HEK293 (cell line): ENCODE measurements around the gene LYPD6B.

Experiments
- CTCF ChIA-PET: fragments of 350-600 bp; formaldehyde crosslinking; extraction: SDS; loops from one replicate; lab custom pipeline; 2021; ENCODE audit warnings: antibody characterized with exemption; lab: Yijun Ruan, JAX
- POLR2A ChIA-PET: fragments of 300-600 bp; formaldehyde crosslinking; extraction: SDS; loops from one replicate; lab custom pipeline; 2020; ENCODE audit warnings: antibody characterized with exemption, inconsistent platforms; lab: Yijun Ruan, JAX
- H3K27ac ChIP-seq: fragments of 200-500 bp; sonication (Bioruptor generic); 2 replicates; pipeline ENCODE4 v1.5.1; 2014; ENCODE audit warnings: low read depth, low read length, control low read depth, inconsistent platforms; ENCODE audit errors: extremely low read depth
- H3K36me3 ChIP-seq, 2 experiments: fragments of 200-500 bp in 1 of 2; sonication (Bioruptor generic) in 1 of 2; 1 replicate in 1 of 2; 2 replicates in 1 of 2; pipeline ENCODE4 v1.5.1; 2014 to 2017; ENCODE audit warnings: inconsistent platforms in 2 of 2, low read length in 2 of 2; ENCODE audit not compliant: control insufficient read depth in 2 of 2, insufficient read depth in 1 of 2
- H3K4me1 ChIP-seq: fragments of 200-500 bp; sonication (Bioruptor generic); 2 replicates; pipeline ENCODE4 v1.5.1; 2014; ENCODE audit warnings: mild to moderate bottlenecking, low read length, inconsistent platforms; ENCODE audit not compliant: control insufficient read depth, insufficient read depth
- H3K4me3 ChIP-seq: 2 replicates; pipeline ENCODE4 v1.5.1; 2011; ENCODE audit warnings: low read depth, mild to moderate bottlenecking, control low read depth, low read length, moderate library complexity
- H3K9me3 ChIP-seq: fragments of 200-500 bp; sonication (Bioruptor generic); 2 replicates; pipeline ENCODE4 v1.5.1; 2014; ENCODE audit warnings: low read depth, low read length, inconsistent platforms; ENCODE audit not compliant: control insufficient read depth, insufficient read depth
- KLF10 ChIP-seq: fragments of 450-650 bp; IDR thresholded peaks from 2 replicates; pipeline ENCODE4 v1.5.1; 2018; ENCODE audit warnings: missing biosample characterization, mild to moderate bottlenecking, missing genetic modification characterization
- KLF8 ChIP-seq: fragments of 450-650 bp; formaldehyde crosslinking; IDR thresholded peaks from 2 replicates; pipeline ENCODE4 v1.5.1; 2016; ENCODE audit warnings: missing biosample characterization, missing genetic modification characterization
- PRDM4 ChIP-seq: fragments of 450-650 bp; formaldehyde crosslinking; IDR thresholded peaks from 2 replicates; pipeline ENCODE4 v1.5.1; 2017; ENCODE audit warnings: missing biosample characterization, missing genetic modification characterization
- ZBTB20 ChIP-seq: fragments of 450-650 bp; formaldehyde crosslinking; IDR thresholded peaks from 2 replicates; pipeline ENCODE4 v1.5.1; 2016; ENCODE audit warnings: missing biosample characterization, missing genetic modification characterization
- ZFP37 ChIP-seq: fragments of 450-650 bp; formaldehyde crosslinking; IDR thresholded peaks from 2 replicates; pipeline ENCODE4 v1.5.1; 2016; ENCODE audit warnings: missing biosample characterization, missing genetic modification characterization
- ZNF121 ChIP-seq: fragments of 450-650 bp; formaldehyde crosslinking; IDR thresholded peaks from 2 replicates; pipeline ENCODE4 v1.5.1; 2016; ENCODE audit warnings: missing biosample characterization, missing genetic modification characterization
- ZNF148 ChIP-seq: fragments of 450-650 bp; formaldehyde crosslinking; IDR thresholded peaks from 2 replicates; pipeline ENCODE4 v1.5.0; 2017; ENCODE audit warnings: missing biosample characterization, missing genetic modification characterization, borderline replicate concordance
- ZNF155 ChIP-seq: fragments of 450-650 bp; formaldehyde crosslinking; IDR thresholded peaks from 2 replicates; pipeline ENCODE4 v1.5.1; 2016; ENCODE audit warnings: missing biosample characterization, missing genetic modification characterization
- ZNF16 ChIP-seq: fragments of 450-650 bp; formaldehyde crosslinking; IDR thresholded peaks from 2 replicates; pipeline ENCODE4 v1.5.1; 2016; ENCODE audit warnings: low read depth, missing biosample characterization, missing genetic modification characterization
- ZNF302 ChIP-seq: fragments of 450-650 bp; formaldehyde crosslinking; IDR thresholded peaks from 2 replicates; pipeline ENCODE4 v1.5.1; 2016; ENCODE audit warnings: missing biosample characterization, missing genetic modification characterization, low read depth
- ZNF311 ChIP-seq: fragments of 450-650 bp; formaldehyde crosslinking; IDR thresholded peaks from 2 replicates; pipeline ENCODE4 v1.5.1; 2017; ENCODE audit warnings: missing biosample characterization, missing genetic modification characterization, borderline replicate concordance
- ZNF394 ChIP-seq: fragments of 450-650 bp; formaldehyde crosslinking; IDR thresholded peaks from 2 replicates; pipeline ENCODE4 v1.5.1; 2016; ENCODE audit warnings: missing biosample characterization, missing genetic modification characterization, mild to moderate bottlenecking, moderate library complexity, borderline replicate concordance
- ZNF416 ChIP-seq: fragments of 450-650 bp; formaldehyde crosslinking; IDR thresholded peaks from 2 replicates; pipeline ENCODE4 v1.5.1; 2016; ENCODE audit warnings: missing biosample characterization, missing genetic modification characterization
- ZNF433 ChIP-seq: fragments of 450-650 bp; formaldehyde crosslinking; IDR thresholded peaks from 2 replicates; pipeline ENCODE4 v1.5.1; 2016; ENCODE audit warnings: missing biosample characterization, missing genetic modification characterization, low read depth
- ZNF585B ChIP-seq: fragments of 450-650 bp; formaldehyde crosslinking; IDR thresholded peaks from 2 replicates; pipeline ENCODE4 v1.5.1; 2016; ENCODE audit warnings: missing biosample characterization, missing genetic modification characterization
- ZNF624 ChIP-seq: fragments of 450-650 bp; formaldehyde crosslinking; IDR thresholded peaks from 2 replicates; pipeline ENCODE4 v1.5.1; 2017; ENCODE audit warnings: missing biosample characterization, missing genetic modification characterization
- ZNF626 ChIP-seq: fragments of 450-650 bp; sonication (Bioruptor Pico); formaldehyde crosslinking; IDR thresholded peaks from 2 replicates; pipeline ENCODE4 v1.5.1; 2018; ENCODE audit warnings: missing biosample characterization, missing genetic modification characterization, inconsistent platforms
- ZNF701 ChIP-seq: fragments of 450-650 bp; formaldehyde crosslinking; IDR thresholded peaks from 2 replicates; pipeline ENCODE4 v1.5.1; 2016; ENCODE audit warnings: missing biosample characterization, missing genetic modification characterization
- TF ChIP-seq, protein P1 (sequence below): fragments of 450-650 bp; formaldehyde crosslinking; IDR thresholded peaks from 2 replicates; pipeline ENCODE4; 2016; ENCODE audit warnings: missing biosample characterization, missing genetic modification characterization

Gene LYPD6B

GRCh38 chr2:149101818-149102217, 63.3 kb downstream of the LYPD6B start (continued):
- no peak for TF ChIP-seq PRDM4 (tag by site-specific recombination)
- TF ChIP-seq, all 188 proteins: peak for 0

- Histone ChIP-seq H3K4me1 (no peaks in the 10 kb centered on the region), H3K36me3 (no peaks in the 10 kb centered on the region), H3K27ac (no peak overlapping the region), H3K9me3 (no peaks in the 10 kb centered on the region), H3K4me3 (no peak overlapping the region)
- TF ChIP-seq ZNF121 (tag by site-specific recombination), result no peak
- no peak for TF ChIP-seq ZFP37 (tag by site-specific recombination)
- no peak for TF ChIP-seq ZNF701
- no peak for TF ChIP-seq ZNF148 (tag by site-specific recombination)
- ChIA-PET POLR2A (no interaction called here), CTCF (no interaction called here)
Measured at GRCh38 chr2:149103081-149103620, 64.7 kb downstream of the LYPD6B start.

DNA sequence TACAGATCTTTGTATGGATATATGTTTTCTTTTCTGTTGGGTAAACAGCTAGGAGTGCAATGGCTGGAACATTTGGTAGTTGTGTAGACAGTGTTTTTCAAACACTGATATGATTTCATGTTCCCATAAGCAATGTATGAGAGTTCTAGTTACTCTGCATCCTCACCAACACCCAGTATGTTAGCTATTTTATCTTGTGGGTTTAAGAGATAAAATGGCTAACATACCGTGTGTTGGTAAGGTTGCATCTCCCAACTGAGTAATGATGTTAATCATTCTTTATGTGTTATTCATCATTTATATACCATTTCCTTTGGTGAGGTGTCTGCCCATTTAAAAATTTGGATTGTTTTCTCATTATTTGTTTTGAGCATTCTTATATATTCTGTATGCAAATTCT, 65.7 kb downstream of the LYPD6B start:
- Histone ChIP-seq H3K4me3 (no peak overlapping the region), H3K4me1 (no peaks in the 10 kb centered on the region), H3K9me3 (no peaks in the 10 kb centered on the region), H3K36me3 (no peaks in the 10 kb centered on the region)
- CTCF ChIA-PET, result interaction anchor here (0.5 kb wide), 2 partner anchors 239 to 1115 kb away, joined by 3 to 6 read pairs; no protein-coding TSS in a partner anchor
- POLR2A ChIA-PET, result no interaction called here
- TF ChIP-seq ZNF121 (tag by site-specific recombination), result no peak
- TF ChIP-seq ZNF624 (tag by site-specific recombination), result no peak
- no peak for TF ChIP-seq ZNF626 (tag by site-specific recombination)
- no peak for TF ChIP-seq ZNF394 (tag by site-specific recombination)
- TF ChIP-seq, protein P1, sequence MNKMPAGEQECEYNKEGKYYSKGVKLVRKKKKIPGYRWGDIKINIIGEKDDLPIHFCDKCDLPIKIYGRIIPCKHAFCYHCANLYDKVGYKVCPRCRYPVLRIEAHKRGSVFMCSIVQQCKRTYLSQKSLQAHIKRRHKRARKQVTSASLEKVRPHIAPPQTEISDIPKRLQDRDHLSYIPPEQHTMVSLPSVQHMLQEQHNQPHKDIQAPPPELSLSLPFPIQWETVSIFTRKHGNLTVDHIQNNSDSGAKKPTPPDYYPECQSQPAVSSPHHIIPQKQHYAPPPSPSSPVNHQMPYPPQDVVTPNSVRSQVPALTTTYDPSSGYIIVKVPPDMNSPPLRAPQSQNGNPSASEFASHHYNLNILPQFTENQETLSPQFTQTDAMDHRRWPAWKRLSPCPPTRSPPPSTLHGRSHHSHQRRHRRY (tag by site-specific recombination), result no peak
- no peak for TF ChIP-seq ZNF302
- TF ChIP-seq ZNF311 (tag by site-specific recombination), result no peak
- TF ChIP-seq ZBTB20 (tag by site-specific recombination), result no peak
- TF ChIP-seq, all 188 proteins: peak for 0
- no peak overlapping the region for H3K27ac ChIP-seq

- H3K9me3 ChIP-seq, result no peaks in the 10 kb centered on the region
- no peak overlapping the region for H3K4me3 ChIP-seq
- POLR2A ChIA-PET, result no interaction called here
- TF ChIP-seq KLF10 (no peak), ZNF585B (tag by site-specific recombination) (no peak), KLF8 (tag by site-specific recombination) (no peak), ZNF433 (tag by site-specific recombination) (no peak), ZNF155 (tag by site-specific recombination) (no peak), ZNF416 (no peak), ZNF16 (no peak)
- H3K4me1 ChIP-seq, result peaks cover 2% of the 10 kb centered on the region; the same call in 1 of the 2 replicates
- no peak overlapping the region for H3K27ac ChIP-seq
- CTCF ChIA-PET, result no interaction called here
- no peaks in the 10 kb centered on the region for H3K36me3 ChIP-seq
Measured at GRCh38 chr2:149112068-149112467, 73.6 kb downstream of the LYPD6B start.
